IPS-11a (cell line): Measurements from ENCODE around the gene RHOT2.

Experiments used
- H3K4me3 ChIP-seq: one replicate; pipeline ENCODE4 v1.5.1; 2013; ENCODE audit warnings: low read depth, low read length, control low read depth

Gene RHOT2

GRCh38 chr16:647173-647902 lies 20.6 kb upstream of the RHOT2 start:
- H3K4me3 ChIP-seq: no peak overlapping the region

GRCh38 chr16:648071-648780 lies 19.7 kb upstream of the RHOT2 start:
- H3K4me3 ChIP-seq: peak overlapping the region; percentile 50

- peak within 1 kb of the TSS; percentile 50 for H3K4me3 ChIP-seq
Observed at GRCh38 chr16:648781-649589, 18.9 kb upstream of the RHOT2 start, which contains the start of gene WDR90. WDR90 (plus strand) TSS chr16:649365; CDS start chr16:649417, 52 bp downstream.

GRCh38 chr16:649631-650030 lies 18.3 kb upstream of the RHOT2 start:
- H3K4me3 ChIP-seq: peak overlapping the region; percentile 50

GRCh38 chr16:651844-652243 lies 16.1 kb upstream of the RHOT2 start:
- H3K4me3 ChIP-seq: no peak overlapping the region

GRCh38 chr16:652454-653305 lies 15.3 kb upstream of the RHOT2 start:
- no peak overlapping the region for H3K4me3 ChIP-seq

- H3K4me3 ChIP-seq: no peak overlapping the region
Observed at GRCh38 chr16:654034-654433, 13.9 kb upstream of the RHOT2 start.

- H3K4me3 ChIP-seq: no peak overlapping the region
Observed at GRCh38 chr16:657487-657886, 10.4 kb upstream of the RHOT2 start.

GRCh38 chr16:658679-659571 lies 9.0 kb upstream of the RHOT2 start:
- no peak overlapping the region for H3K4me3 ChIP-seq

- H3K4me3 ChIP-seq: no peak overlapping the region
Observed at GRCh38 chr16:659618-660017, 8.3 kb upstream of the RHOT2 start.

- H3K4me3 ChIP-seq: no peak overlapping the region
Observed at GRCh38 chr16:660132-660458, 7.8 kb upstream of the RHOT2 start.

- no peak overlapping the region for H3K4me3 ChIP-seq
Observed at GRCh38 chr16:660459-661183, 7.3 kb upstream of the RHOT2 start.

GRCh38 chr16:661184-661821 lies 6.6 kb upstream of the RHOT2 start:
- no peak overlapping the region for H3K4me3 ChIP-seq

GRCh38 chr16:662095-662494 lies 5.8 kb upstream of the RHOT2 start:
- no peak overlapping the region for H3K4me3 ChIP-seq

GRCh38 chr16:662597-662996 lies 5.3 kb upstream of the RHOT2 start:
- H3K4me3 ChIP-seq: no peak overlapping the region

GRCh38 chr16:666572-666971 lies 1.4 kb upstream of the RHOT2 start:
- no peak overlapping the region for H3K4me3 ChIP-seq

GRCh38 chr16:667113-667779 lies 686 bp upstream of the RHOT2 start:
- H3K4me3 ChIP-seq: no peak overlapping the region

- peak overlapping the region; percentile 76 for H3K4me3 ChIP-seq
Observed at GRCh38 chr16:668519-669171, 713 bp downstream of the RHOT2 start.
